GM18868 (cell line): ENCODE results near the gene GRIPAP1.

Source experiments
- ATAC-seq: cut with Tn5 transposase; IDR thresholded peaks from one replicate; pipeline ENCODE4 v1.9.1; 2021; ENCODE audit warnings: mild to moderate bottlenecking, moderate library complexity; ENCODE audit not compliant: unreplicated experiment

The GRIPAP1 gene

GRCh38 chrX:48961585-48962091 lies 40.4 kb downstream of the GRIPAP1 start:
- ATAC-seq, result no peak

- ATAC-seq, result no peak
Observed at GRCh38 chrX:48960291-48960690, 41.8 kb downstream of the GRIPAP1 start.

- ATAC-seq, result no peak
Observed at GRCh38 chrX:48958635-48959094, 43.4 kb downstream of the GRIPAP1 start.

- ATAC-seq, result peak; percentile 87
Observed at GRCh38 chrX:48957827-48958634, 44.0 kb downstream of the GRIPAP1 start.

- ATAC-seq, result peak; percentile 47
Observed at GRCh38 chrX:48957477-48957826, 44.6 kb downstream of the GRIPAP1 start, which contains the start of gene OTUD5. OTUD5 (minus strand) TSS chrX:48957607; CDS start chrX:48957570, 37 bp downstream.

GRCh38 chrX:48956728-48957414 lies 45.2 kb downstream of the GRIPAP1 start:
- ATAC-seq, result no peak

DNA sequence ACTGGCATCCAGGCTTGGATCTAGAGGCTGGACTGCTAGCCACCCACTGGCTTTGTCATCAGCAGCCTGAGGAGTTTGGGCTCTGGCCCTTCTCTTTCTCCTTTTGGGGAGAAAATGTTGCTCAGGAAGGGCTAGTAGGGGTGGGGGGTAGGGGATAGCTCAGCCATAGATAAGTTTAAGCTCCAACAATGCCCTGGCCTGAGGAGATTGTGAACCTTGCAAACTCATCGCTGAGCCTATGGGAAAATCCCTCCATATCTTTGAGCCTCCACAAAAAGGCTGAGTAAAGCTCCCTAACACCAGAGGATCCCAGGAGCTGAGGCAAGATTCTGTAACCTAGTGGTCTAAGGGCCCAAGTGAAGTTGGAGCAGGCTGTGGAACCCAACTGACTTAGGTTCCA lies 53.5 kb downstream of the GRIPAP1 start:
- no peak for ATAC-seq

- no peak for ATAC-seq
Observed at GRCh38 chrX:48945517-48946348, 56.3 kb downstream of the GRIPAP1 start.

DNA sequence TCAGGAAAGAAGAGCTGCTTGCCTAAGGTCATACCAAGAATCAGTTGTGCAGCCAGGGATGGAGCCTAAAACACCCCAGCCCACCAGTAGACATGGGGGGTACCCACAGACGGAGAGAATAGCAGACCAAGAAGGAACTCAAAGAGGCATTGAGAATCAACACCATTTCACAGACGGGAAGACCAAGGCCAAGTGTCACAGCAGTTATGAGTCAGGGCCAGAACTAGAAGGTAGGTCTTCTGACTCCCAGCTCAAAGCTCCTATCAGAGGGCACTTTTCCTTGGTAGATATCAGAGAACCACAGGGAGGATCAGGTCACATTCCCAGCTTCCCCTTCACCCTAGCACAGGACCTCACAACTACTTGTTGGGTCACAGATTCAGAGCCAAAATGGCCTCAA lies 59.2 kb downstream of the GRIPAP1 start:
- ATAC-seq, result no peak

DNA sequence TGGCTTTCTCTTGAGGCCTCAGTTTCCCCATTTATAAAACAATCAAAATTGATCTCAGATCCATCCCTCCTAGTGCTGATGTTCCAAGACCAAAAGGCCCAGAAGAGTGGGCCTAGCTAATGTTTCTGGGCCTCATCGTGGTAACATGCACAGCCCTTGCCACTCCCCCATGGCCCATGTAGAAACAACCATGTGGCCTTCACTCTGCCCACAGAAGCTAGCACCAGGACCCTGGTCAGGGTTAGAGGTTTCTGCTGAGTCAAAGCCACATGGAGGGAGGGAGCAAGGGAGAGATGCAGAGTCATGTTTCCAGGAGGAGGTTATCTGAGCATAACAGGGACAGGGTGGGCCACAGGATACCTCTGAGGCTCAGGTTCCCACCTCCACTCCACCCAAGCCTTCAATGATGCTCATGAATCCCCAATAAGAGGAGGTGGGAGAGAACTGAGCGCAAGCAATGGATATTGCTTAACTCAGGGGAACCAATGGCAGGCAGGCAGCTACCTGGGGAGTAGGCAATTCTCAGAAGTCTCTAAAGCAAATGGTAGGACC lies 61.6 kb downstream of the GRIPAP1 start:
- ATAC-seq, result no peak

GRCh38 chrX:48939524-48940228 lies 62.4 kb downstream of the GRIPAP1 start:
- ATAC-seq, result no peak

- peak; percentile 53 for ATAC-seq
Observed at GRCh38 chrX:48938721-48939425, 63.2 kb downstream of the GRIPAP1 start.

DNA sequence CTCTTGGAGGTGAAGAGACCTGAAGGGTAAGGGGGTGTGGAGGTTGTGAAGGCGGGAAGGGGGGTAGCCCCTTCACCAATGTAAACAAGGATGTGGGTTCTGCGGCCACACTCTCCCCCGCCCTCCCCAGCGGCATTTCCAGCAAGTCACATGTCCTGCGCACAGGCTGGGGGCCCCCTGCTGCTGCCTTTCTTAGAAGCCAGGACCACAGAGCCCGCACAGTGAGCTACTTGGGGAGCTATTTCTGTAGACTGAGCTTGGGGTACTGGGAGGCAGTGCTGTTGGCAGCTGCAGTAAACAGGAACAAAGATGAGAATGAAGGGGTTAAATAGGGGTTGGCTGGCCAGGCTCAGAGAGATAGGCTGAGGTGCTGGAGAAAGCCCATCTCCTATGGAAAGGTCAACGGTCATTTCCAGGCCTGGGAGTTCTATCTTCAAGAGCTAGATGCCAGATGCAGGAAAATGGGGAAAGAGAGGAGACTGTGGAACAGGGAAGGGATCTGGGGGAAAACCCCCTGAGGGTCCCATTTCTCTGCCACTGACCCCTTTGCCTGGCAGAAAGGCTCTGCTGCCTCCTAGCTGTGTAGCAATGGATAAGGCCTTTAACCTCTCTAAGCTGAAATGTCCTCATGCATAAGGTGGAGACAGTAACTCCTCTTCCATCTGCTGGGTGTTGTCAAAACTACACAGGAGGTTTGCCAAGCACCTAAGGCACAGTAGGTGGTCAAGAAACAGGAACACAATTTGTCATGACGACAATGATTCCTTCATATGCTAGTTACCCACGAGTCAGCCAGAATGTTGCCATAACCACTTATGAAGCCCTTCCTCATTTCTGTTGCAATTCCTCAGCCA lies 64.8 kb downstream of the GRIPAP1 start:
- ATAC-seq, result peak; percentile 67

- ATAC-seq, result no peak
Observed at GRCh38 chrX:48936429-48937053, 65.5 kb downstream of the GRIPAP1 start.

DNA sequence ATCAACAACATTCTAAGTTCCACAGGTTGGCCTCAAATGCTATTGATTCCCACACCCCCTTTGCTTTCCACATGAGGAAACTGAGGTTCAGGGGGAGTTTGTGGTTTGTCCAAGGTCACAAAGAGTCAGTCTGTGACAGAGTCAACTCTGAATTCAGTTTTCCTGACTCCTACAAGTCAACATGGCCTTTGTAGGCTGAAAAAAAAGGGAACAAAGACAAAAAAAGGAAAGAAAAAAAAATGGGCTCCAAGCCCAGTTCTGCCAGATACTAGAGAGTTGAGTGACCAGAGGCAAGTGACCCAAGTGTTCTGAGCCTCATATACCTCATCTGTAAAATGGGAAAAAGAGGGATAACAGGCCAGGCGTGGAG lies 66.8 kb downstream of the GRIPAP1 start:
- no peak for ATAC-seq

DNA sequence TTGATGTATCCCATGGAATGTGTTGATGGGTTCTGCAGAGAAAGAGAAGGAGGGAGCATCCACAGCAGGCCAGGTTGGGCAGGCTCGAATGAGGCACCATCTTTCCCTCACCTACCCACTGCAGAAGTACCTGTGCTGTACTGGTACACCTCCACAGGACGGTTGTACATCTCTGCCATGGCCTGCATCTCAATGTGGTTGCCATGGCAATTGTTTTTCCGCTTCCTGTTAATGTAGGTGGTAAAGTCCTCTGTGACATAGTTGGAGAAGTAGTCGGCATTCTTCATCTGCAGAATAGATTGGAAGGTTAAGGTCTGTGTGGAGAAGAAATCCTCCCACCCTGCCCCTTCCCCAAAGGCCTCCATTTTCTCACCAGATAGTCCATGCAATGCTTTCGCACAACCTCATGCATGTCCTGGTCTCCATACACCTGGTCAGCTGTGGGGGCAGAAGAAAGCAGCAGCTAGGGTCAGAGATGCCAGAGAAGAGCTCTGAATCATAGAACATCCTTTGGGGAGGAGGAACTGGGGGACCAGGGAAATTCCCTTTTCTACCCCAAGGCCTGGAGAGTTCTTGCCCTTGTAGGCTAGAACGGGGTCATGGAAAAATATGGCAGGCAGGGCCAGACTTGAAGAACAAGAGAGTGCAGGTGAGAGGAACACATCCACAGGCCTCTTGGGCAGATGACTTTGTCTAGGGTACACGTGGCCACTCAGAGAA lies 67.3 kb downstream of the GRIPAP1 start:
- no peak for ATAC-seq

DNA sequence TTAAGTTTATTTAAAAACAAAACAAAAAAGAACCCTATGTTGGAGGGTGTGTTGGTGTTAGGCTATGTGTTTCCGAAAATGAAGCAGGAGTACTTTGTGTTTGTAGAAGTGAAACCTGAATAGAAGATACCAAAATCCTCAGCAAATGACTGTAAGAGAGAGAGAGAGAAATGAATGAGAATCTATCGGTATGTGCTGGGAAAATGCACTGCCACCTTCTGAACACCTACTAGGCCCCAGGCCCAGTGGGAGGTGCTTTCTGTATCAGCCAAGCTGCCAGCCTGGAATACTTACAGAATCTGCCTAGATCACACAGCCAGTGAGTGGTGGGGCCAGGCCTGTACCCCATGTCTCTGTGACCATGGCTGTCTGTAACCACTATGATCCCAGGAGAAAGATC lies 68.3 kb downstream of the GRIPAP1 start:
- peak; percentile 35 for ATAC-seq
